Hippocampal formation (tissue), 2 donors: Measurements from ENCODE around the gene SLC6A12.
A peak's percentile ranks its signal among the peaks of the same experiment; 100 is the strongest.
"Not testable (repeated sequence)": the region's sequence is repeated elsewhere in the genome, so short reads cannot be mapped to it uniquely, and the experiment has no call there.

Experiments used
- DNase-seq, 2 donors: peaks; one replicate each; lab custom pipeline; 2025; lab: John Stamatoyannopoulos, UW

Gene SLC6A12

DNA sequence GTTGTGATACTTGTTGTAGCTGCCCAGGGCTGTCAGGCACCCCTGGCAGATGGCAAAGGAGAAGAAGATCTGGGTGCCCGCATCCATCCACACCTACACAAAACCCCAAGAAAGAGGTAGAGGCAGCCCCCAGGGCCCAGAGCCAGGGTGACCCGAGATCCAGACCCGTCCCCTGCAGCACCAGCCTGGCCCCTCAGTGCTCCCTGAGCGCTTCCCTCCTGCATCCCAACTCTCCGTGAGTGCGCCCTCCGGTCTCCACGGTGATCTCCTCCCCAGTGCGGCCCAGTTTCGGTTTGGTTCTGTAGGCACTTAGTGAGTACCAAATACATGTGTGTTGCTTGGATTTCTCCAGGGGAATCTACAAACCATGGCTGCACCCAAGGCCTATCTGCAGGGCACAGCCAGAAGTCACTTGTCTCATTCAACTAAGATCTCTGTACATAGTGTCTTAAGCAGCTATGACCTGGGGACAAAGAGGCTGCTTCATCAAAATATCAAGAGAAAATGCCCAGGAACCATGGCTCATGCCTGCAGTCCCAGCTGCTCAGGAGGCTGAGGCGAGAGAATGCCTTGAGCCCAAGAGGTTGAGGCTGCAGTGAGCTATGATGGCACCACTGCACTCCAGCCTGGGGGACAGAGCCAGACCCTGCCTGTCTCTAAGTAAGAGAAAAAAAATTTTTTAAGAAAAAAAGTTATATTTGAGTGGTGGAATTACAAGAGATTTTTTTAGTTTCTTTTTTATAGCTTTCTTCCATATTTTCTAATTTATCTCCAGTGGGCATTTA lies 15.9 kb downstream of the SLC6A12 start:
- no peak for DNase-seq

DNA sequence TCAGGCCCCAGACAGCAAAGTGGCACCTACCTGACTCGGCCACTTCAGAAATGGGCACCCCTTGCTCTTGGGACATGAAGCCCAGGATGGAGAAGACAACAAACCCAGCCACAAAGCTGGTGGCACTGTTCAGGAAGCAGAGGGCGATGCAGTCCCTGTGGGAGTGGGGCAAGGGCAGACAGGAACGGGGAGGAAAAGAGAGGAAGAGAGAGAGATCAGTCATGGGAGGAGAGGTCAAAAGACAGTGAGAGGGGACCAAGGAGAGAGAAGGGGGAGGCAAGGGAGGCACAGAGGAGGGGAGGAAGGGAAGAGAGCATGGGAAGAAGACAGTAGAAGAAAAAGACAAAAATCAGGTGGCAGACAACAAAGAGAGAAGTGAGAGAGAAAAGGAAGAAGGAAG lies 16.6 kb downstream of the SLC6A12 start:
- DNase-seq, result no peak

DNA sequence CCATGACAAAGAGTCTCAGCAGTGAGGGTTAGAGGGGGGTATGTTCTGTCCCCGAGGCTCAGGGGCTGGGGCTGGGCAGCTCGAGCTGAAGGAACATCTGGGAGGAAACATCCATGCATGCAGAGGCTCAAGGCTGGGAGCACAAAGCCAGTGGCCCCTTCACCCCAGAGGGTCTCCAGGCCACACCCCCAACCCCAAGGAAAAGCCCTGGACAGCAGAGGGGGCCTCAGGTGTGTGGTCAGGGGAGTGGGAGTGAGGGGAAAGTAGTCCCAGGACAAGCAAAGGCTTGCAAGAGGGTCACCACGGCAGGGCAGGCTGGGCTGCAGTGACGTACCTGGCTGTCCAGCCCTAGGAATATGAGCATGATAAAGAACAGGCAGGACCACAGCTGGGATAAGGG lies 17.5 kb downstream of the SLC6A12 start:
- DNase-seq, result no peak

DNA sequence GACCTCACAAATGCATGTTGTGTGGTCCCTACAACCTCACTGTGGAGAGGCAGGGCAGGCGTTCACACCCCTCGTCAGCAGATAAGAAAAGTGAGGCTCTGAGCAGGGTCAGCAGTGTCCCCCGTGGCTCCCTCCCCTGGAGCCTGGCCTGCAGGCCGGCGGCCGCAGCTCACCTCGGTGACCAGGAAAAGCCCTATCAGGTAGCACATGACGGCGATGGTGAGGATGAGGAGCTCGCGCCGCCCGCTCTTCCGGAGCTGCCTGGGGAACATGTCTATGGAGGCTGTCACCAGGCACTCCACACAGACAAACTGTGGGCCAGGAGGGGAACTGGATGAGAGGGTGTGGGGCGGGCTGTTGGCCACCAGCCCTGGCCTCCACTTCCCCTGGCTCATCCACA lies 18.0 kb downstream of the SLC6A12 start:
- DNase-seq, result no peak

DNA sequence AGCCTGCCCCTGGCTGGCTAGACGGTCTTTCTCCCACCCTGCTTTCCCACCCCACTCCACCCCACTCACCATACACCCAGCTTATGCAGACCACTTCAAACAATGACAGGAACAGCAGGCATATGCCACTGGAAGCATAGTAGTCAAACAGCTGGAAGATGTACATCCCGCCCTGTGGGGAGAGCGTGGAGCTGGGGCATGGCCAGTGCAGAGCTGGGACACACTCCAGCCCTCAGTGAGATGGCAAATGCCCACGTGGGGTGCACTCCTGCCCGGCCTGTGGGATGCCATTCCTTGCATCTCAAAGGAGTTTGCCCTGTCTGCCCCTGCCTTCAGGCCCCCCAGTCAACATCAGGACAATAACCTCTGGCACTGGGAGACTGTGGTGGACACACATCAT lies 18.8 kb downstream of the SLC6A12 start:
- no peak for DNase-seq

DNA sequence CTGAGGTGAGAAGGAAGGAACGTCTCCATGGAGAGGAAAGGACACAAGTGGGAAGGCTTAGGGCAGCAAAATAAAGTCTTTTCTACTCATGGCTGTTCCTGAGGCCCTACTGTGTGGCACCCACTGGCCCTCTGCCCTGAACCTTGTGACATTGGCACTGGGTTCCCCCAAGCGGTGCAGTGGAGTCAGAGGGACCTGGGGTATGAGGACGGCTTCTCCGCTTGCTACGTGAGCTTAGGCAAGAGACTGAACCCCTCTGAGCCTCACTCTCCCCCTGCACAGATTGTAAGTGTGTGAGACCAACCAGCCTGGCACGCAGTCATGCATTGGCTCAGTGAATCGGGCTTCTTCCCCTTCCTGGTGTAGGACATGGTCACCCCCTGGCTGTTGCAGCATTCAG lies 19.7 kb downstream of the SLC6A12 start:
- no peak for DNase-seq

DNA sequence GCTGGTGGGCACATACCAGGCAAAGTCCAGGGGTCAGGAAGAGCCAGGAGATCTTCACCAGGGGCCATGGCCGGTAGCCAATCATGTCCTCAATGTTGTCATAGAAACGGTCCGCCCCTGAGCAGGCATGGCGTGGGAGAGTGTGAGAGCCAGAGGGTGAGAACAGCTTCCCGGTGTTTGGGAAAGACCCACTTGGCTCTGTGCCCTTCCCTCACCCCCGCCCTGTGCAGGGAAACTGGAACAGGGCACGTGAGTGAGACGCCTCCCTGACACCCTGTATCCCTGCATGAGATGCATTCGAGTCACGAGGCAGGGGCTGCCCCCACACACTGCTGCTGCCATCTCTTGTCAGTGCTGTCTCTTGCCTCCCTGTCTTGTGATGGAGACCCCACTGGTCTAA lies 20.7 kb downstream of the SLC6A12 start:
- no peak for DNase-seq

DNA sequence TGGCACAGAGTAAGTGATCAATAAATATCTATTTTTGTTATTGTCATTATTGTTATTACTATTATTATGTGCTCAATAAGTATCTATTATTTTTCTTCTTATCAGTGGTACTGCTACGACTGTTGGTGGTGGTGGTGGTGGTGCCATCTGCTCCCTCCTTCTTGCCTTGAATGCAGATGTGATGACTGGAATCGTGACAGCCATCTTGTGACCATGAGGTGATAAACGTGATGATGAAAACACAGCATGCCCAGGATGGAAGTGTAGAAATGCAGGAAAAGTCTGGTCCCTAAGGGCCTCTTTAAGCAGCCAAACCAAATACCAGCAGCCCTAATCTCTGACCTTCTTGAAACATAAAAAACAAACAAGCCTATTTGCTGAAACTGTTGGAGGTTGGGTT lies 22.4 kb downstream of the SLC6A12 start:
- no peak for DNase-seq

DNA sequence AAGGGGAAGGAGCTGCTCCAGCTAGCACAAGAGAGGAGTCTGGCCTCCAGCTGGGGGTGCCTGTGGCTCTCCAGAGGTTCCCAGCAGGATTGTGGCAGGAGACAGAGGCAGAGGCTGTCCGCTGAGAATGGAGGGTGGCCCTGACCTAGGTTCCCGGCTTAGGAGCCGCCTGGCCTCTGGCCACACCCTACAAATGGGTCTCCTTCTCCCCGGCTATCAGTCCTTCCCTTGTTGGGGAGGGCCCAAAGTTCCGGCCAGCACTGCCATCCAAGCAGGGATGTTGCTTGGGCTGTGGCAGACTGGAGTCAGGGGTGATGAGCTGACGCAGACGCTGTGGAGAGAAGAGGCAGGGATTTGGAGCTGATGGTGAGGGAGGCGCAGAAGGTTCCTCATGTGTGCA lies 23.1 kb downstream of the SLC6A12 start:
- no peak for DNase-seq

DNA sequence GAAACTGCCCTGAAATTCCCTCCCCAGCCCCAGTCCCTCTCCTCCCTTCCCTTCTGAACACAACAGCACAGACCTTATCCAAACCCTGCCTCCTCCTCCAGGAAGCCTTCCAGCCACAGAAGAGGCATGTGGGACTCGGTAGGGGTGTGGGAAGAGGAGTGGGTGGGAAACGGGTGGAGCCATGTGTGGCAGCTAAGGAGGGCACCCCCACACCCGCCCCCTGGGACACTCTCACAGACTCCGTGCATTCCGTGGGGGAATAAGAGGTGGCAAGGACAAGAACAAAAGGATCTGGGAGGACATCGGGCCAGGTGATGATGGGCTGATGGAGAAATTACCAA lies 24.4 kb downstream of the SLC6A12 start:
- no peak for DNase-seq

DNA sequence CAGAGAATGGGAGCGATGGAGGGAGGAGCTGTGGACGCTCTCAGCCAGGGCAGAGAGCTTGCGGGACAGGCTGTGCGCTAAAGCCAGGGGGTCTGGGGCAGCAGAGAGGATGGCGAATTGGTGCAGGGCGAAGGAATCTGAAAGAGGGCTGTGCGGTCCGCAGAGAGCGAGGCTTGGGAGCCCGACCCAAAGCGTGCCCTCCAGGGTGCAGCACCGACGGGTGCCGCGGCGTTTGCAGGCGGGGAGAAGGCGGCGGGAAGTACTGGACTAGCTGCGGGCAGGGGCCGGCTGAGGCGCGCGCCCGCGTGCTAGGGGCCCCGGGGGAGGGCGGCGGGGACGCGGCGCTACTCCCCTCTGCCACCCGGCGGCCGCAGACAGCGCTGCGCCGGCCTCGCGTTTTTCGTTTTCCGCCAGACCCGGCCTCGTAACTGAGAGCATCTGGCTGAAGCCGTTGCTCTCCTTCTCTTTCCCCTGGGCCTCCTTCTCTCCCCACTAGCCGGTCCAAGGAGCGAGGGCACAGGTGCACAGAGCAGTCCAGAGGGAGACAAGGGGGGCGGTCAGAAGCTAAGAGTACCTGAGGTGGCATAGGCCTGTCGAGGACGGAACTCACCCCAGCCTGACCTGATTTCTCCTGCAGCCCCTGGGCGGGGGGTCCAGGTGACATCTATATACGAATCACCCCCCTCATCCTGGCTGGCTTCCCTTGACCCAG lies 24.9 kb downstream of the SLC6A12 start:
- peak; percentile 58 to 79 for DNase-seq

DNA sequence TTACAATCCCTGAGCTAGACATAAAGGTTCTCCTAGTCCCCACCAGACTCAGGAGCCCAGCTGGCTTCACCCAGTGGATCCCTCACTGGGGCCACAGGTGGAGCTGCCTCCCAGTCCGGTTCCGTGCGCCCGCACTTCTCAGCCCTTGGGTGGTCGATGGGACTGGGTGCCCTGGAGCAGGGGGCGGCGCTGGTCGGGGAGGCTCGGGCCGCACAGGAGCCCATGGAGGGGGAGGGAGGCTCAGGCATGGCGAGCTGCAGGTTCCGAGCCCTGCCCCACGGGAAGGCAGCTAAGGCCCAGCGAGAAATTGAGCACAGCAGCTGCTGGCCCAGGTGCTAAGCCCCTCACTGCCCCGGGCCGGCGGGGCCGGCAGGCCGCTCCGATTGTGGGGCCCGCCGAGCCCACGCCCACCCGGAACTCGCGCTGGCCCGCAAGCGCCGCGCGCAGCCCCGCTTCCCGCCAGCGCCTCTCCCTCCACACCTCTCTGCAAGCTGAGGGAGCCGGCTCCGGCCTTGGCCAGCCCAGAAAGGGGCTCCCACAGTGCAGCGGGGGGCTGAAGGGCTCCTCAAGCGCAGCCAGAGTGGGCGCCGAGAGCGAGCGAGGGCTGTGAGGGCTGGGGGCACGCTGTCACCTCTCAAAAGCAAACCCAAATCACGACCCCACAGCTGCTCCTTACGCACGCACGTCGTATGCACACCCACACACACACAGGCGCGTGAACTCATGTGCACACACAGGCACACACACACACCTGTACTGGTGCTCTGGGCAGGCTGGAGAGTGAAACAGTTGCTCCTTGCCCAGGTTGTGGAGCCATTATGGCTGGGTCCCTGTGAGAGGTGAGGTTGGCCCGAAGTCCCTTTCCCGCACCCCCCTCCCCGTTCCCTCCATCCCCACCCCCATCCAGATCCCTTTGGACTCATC lies 25.7 kb downstream of the SLC6A12 start:
- DNase-seq, result not testable (repeated sequence)

DNA sequence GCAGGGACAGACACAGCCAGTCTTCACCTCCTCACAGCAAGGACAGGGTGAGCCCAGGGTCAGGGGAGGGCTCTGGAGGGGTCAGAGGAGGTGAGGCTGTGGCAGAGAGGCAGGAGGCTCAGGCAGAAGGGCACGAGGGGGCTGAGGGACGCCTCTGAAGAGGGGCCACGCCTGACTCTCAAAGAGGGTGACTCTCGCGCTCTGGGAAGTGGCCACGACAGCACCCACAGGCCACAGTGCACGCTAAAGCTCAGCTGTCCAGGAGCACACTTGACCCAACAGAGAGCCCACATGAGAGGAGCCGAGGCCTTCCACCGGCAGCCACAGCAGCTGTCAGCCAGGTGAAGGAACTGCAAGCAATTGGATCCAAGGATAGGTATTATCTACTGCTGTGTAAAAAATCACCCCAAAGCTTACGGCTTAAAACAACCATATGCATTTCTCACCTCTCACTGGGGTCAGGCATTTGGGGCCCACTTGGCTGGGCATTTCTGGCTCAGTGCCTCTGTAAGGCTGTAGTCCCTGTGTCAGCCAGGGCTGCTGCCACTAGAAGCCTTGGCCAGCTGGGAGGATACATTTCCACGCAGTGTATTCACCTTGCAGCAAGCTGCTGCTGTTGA lies 27.8 kb downstream of the SLC6A12 start:
- no peak for DNase-seq

DNA sequence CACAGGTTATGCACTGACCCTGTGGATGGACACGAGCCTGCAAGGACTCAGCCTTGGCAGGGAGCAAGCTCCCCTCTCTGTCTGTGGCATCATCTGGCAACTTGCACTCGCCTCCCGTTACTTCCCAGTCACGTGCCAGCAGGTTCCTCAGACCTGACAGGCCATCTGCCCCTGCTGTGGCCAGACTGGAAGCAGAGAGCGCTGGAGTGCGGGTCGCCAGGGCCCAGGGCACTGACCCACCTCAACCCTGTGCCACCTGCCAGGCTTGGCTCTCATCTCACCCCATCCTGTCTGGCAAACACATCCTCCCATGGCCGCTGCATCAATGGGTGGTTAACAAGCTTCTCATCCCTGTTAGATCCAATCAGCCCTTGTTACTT lies 28.4 kb downstream of the SLC6A12 start:
- DNase-seq, result no peak

DNA sequence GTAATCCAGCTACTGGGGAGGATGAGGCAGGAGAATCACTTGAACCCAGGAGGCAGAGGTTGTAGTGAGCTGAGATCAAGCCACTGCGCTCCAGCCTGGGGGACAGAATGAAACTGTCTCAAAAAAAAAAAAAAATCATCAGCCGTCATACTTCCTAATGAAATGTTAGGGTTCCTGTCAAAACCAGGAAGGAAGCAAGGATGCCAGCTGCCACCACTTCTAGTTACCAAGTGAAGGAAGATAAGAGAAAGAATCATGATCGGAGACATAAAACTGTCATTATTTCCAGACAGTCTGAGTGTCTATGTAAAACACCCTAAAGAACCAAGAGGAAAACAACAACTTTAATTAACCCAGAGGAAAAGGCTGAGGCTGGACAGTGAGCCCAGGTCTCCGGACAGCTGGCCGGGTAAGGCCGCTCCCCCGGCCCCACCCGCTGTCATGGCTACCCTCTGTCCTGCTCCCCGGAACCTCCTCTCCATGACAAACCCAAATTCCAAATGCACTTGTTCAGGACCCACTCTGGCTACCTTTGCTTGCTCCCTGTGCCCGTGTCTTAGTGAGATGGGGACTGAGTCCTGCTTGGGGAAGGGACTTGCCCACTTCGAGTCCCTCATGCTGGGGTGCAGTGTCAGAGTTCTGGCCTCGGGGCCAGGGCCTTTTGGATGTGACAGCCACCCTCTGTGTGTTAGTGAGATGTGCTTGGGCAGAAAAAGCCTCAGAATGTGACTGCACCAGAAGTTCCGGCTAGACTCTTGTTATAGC lies 29.0 kb downstream of the SLC6A12 start:
- no peak for DNase-seq

DNA sequence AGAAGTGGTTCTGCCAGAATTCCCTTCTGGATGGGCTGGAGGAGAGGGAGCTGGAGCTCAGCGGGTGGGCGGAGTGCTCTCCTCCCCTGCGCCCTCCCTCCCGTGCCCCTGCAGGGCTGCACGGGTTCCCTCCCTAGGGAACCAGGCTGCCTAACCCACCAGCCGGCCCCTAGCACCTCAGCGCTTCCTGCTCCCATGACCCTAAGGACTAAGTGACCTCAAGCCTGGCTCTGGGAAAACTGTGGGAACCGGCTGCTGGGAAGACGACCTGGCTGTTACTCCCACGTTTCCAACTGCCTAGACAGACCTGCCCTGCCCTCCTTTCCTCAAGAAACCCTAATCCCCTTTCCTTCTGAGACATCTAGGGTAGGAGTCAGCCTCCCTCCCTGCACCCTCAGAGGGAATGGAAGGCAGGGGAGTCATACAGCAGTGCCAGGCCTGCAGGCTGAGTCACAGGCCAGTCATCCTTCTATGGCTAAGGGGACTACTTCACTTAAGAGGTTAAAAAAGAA lies 31.5 kb downstream of the SLC6A12 start:
- no peak for DNase-seq

DNA sequence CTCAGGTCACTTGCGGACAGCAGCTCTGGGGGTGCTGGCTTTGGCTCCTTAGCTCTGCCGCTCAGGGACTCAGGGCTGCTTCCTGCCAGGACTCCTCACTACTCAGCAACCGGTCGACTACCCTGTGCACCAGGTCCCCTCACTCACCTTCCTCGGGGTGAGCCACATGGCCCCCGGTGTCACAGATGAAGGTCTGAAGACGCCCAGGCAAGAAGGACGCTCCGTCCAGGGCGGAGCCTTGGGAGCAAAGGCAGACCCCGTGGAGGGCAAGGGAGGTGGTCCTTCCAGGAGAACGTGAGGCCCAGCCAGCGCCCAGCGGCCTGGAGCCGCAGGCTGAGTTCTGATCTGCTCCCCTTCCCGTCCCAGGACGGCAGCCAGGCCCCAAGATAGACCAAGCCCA lies 32.0 kb downstream of the SLC6A12 start:
- DNase-seq, result no peak

DNA sequence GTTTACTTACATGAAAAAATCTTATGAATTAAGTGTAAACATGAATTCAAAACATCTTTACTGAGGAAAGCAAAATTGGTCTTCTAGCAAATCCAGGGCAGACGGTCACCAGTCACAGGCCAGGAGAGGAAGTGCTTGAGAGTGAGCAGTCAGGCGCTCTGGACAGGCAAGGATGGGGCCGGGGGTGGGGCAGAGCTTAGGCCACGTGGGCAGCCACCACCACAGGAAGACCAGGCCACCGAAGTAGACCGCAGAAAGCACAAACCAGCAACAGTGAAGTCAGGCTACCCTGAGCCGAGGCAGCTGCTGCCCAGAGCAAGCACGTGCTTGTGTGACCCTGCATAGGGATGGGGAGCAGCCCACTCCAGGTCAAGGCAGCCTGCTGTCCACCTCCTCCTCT lies 33.5 kb downstream of the SLC6A12 start:
- DNase-seq, result peak in 1 of 2 donors; percentile 47

DNA sequence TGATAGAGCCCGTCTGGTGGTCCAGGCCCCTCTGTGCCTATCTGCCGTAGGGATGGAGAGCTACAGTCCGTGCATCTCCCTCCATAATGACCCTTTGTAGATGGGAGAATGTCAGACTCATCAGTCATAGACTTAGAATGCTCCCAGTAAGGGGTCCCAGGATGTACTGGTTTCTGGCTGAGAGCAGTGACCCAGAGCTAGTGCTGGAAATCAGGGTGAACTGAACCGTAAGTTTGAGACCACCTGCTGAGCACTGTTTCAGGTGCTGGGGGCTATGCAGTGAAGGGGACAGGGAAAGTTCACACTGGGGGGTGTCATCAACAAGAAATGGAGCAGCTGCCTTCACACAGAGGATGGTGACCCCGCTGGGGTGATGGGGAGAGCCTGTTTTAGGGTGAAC lies 34.1 kb downstream of the SLC6A12 start:
- no peak for DNase-seq

DNA sequence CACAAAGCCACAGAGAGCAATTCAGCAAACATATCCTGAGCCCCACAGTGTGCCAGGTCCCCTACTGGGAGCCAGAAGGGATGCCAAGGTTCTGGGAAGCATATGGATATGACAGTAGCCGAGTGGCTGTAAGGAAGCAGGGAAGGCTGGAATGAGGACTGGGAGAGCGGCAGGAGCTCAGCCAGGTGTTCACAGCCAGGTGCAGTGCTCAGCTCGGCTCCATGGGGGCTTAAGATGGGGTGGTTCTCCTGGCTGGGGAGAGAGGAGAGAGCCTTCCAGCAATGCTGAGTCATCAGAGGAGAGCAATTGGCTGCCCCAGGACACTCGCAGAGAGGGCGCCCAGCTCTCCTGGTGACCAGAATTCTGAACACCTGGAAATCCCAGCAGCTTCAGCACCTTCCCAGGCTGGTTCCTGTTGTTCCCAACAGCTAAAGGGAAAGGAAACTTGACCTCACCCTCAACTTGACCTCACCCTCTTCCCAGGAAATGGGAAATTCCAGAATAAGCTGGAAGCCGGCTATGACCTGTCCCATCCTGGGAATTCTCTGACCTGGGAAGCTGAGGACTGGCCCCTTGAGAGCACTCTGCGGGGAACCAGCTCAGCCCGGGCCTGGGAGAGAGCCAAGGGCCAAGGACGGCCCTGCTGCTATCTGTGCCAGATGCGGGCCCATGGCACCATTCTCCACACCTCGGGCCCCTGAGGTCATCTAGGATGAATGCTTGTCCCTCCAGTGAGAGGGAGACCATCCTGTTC lies 34.6 kb downstream of the SLC6A12 start:
- no peak for DNase-seq

DNA sequence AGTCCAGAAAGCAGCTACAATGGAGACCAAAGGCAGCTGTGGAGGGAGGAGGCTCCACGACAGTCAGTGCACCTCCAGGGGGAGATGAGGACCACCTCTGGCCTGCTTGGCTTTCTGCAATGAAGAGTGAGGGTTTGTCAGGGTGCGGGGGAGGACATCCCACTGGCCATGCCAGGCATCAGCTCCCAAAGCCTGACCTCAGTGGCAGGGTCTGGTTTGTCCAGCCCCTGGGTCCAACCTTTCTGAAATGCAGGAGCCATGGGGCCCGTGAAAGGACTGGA lies 35.2 kb downstream of the SLC6A12 start:
- DNase-seq, result no peak
